ENCODE measurements around the gene RPL15. TPM values are rescaled to one million over a fixed set of nuclear protein-coding genes. Genes with fewer than 3 reads are reported as not detected.

Gene RPL15
- total RNA-seq, 1 donor from 2014 or later = 5,928 TPM

Other genes starting within 250 kb of the RPL15 start
- 376 and 391 TPM in 2 replicates for gene UBE2E1, start 111.2 kb upstream of the RPL15 start, total RNA-seq (ENCODE audit: low replicate concordance)
- 17.3 and 30.9 TPM in 2 replicates for gene NKIRAS1, start 142 bp upstream of the RPL15 start, total RNA-seq (ENCODE audit: low replicate concordance)
- gene NR1D2, start 28.2 kb downstream of the RPL15 start, total RNA-seq (ENCODE audit: low replicate concordance) = 28.9 and 43.7 TPM in 2 replicates